ENCODE data around the gene LBX2. TPM values are rescaled to one million over a fixed set of nuclear protein-coding genes. Genes with fewer than 3 reads are reported as not detected.

LBX2 gene
- total and polyA plus RNA-seq, 9 of the 15 experiments (the other 6 are each of a cell fraction or from before 2014, with no cell fraction given) = 0.39 to 6.2 (median 1.8) TPM; not detected in 1

- no peak for TF ChIP-seq SNAPC5 (CRISPR knock-in tag; IDR thresholded peaks at IDR 0.05)
- TF ChIP-seq ATF7 (IDR thresholded peaks at IDR 0.05) = peak; percentile 55
- no peak for TF ChIP-seq PTTG1 (tag; IDR thresholded peaks at IDR 0.05; ENCODE audit: low read depth)
- TF ChIP-seq NFATC3 (IDR thresholded peaks at IDR 0.05) = 0 out of 2 replicates have a peak, but pooled peaks have one; percentile 49
- no peak for TF ChIP-seq TARDBP (IDR thresholded peaks at IDR 0.05)
- TF ChIP-seq LEF1 (IDR thresholded peaks at IDR 0.05) = no peak
- TF ChIP-seq KLF13 (tag; IDR thresholded peaks at IDR 0.05; ENCODE audit: borderline replicate concordance, low read depth) = peak; percentile 38
- TF ChIP-seq SMARCC2 (IDR thresholded peaks at IDR 0.05; ENCODE audit: low read depth) = no peak
- peak; percentile 68; the same call in 1 of the 2 replicates for TF ChIP-seq MAX (CRISPR knock-in tag; IDR thresholded peaks at IDR 0.05)
- TF ChIP-seq BHLHE40 (IDR thresholded peaks at IDR 0.05; ENCODE audit: low read length) = no peak
- peak; percentile 46; the same call in 1 of the 2 replicates for TF ChIP-seq OTX1 (CRISPR knock-in tag; IDR thresholded peaks at IDR 0.05)
- no peak for TF ChIP-seq HNRNPK (IDR thresholded peaks at IDR 0.05; ENCODE audit: low read depth, low read length, poor library complexity, severe bottlenecking)
- TF ChIP-seq ZNF436 (CRISPR knock-in tag; IDR thresholded peaks at IDR 0.05) = peak; percentile 52; the same call in 1 of the 2 replicates
- no peak for TF ChIP-seq CBX2 (IDR thresholded peaks at IDR 0.05; ENCODE audit: insufficient read depth, low read length, poor library complexity, severe bottlenecking)
- no peak for TF ChIP-seq RBM34 (IDR thresholded peaks at IDR 0.05; ENCODE audit: borderline replicate concordance, insufficient read depth, low read length)
- TF ChIP-seq, protein P1, sequence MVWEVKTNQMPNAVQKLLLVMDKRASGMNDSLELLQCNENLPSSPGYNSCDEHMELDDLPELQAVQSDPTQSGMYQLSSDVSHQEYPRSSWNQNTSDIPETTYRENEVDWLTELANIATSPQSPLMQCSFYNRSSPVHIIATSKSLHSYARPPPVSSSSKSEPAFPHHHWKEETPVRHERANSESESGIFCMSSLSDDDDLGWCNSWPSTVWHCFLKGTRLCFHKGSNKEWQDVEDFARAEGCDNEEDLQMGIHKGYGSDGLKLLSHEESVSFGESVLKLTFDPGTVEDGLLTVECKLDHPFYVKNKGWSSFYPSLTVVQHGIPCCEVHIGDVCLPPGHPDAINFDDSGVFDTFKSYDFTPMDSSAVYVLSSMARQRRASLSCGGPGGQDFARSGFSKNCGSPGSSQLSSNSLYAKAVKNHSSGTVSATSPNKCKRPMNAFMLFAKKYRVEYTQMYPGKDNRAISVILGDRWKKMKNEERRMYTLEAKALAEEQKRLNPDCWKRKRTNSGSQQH (CRISPR knock-in tag; IDR thresholded peaks at IDR 0.05) = no peak
- no peak for TF ChIP-seq ZKSCAN3 (CRISPR knock-in tag; IDR thresholded peaks at IDR 0.05)
- TF ChIP-seq KAT8 (IDR thresholded peaks at IDR 0.05; ENCODE audit: low read depth) = no peak; the same call in 1 of the 2 replicates
- TF ChIP-seq TGIF2 (CRISPR knock-in tag; IDR thresholded peaks at IDR 0.05) = no peak
- TF ChIP-seq BRCA1 (IDR thresholded peaks at IDR 0.05) = no peak
- no peak for TF ChIP-seq BRCA1 (CRISPR knock-in tag; IDR thresholded peaks at IDR 0.05)
- TF ChIP-seq ZBTB9 (CRISPR knock-in tag; IDR thresholded peaks at IDR 0.05) = 0 out of 2 replicates have a peak, but pooled peaks have one; percentile 64
- no peak for TF ChIP-seq NFYB (IDR thresholded peaks at IDR 0.05; ENCODE audit: extremely low read depth, insufficient read length)
- peak; percentile 77 for TF ChIP-seq L3MBTL2 (IDR thresholded peaks at IDR 0.05)
- TF ChIP-seq POLR3G (IDR thresholded peaks at IDR 0.05; ENCODE audit: extremely low read depth, insufficient read length, insufficient replicate concordance) = no peak
- TF ChIP-seq XRCC5 (IDR thresholded peaks at IDR 0.05; ENCODE audit: low read depth, low read length) = no peak; the same call in 1 of the 2 replicates
- TF ChIP-seq MYC (IDR thresholded peaks at IDR 0.05; ENCODE audit: low read depth, low read length) = peak; percentile 56; the same call in 1 of the 2 replicates
- TF ChIP-seq MYC (CRISPR knock-in tag; IDR thresholded peaks at IDR 0.05; ENCODE audit: borderline replicate concordance, low read depth) = peak; percentile 88
These were observed 27.1 kb downstream of the LBX2 start, which contains the start of gene MRPL53 (continued) for GRCh38 chr2:74472086-74472944.

All from K562 (cell line).